CD14-positive monocyte (primary cell): Measurements from ENCODE around the gene LFNG. TPM values are rescaled to one million over a fixed set of nuclear protein-coding genes. Genes with fewer than 3 reads are reported as not detected.

Experiments
- DNase-seq, 3 donors: peaks; one replicate each; pipeline ENCODE4 v3.0.0-alpha.2; 2011 to 2022
- H2AFZ ChIP-seq: 2 replicates; pipeline ENCODE4 v1.6.0; 2012; ENCODE audit warnings: mild to moderate bottlenecking, low read depth, low read length, inconsistent platforms; ENCODE audit not compliant: insufficient read depth, poor library complexity, severe bottlenecking
- H3K27ac ChIP-seq, 2 donors: 1 replicate in 1 of 2; 2 replicates in 1 of 2; pipeline ENCODE4 v1.5.1; 2012 to 2013; ENCODE audit warnings: low read length in 2 of 2, control low read depth in 1 of 2, inconsistent platforms in 1 of 2, low read depth in 1 of 2, mild to moderate bottlenecking in 1 of 2
- H3K27me3 ChIP-seq, 2 donors: one replicate each; pipeline versions ENCODE4 v1.6.0 to v1.6.1; 2011 to 2013; ENCODE audit warnings: low read length in 2 of 2; ENCODE audit not compliant: control insufficient read depth in 2 of 2, insufficient read depth in 2 of 2
- H3K36me3 ChIP-seq, 2 donors: replicated peaks in 1 of 2; 1 replicate in 1 of 2; 2 replicates in 1 of 2; pipeline versions ENCODE4 v1.5.1 to v1.6.1; 2012 to 2013; ENCODE audit warnings: low read length in 2 of 2, control low read depth in 1 of 2, inconsistent platforms in 1 of 2, mild to moderate bottlenecking in 1 of 2; ENCODE audit not compliant: insufficient read depth in 2 of 2, control insufficient read depth in 1 of 2
- H3K4me1 ChIP-seq, 2 donors: 1 replicate in 1 of 2; 2 replicates in 1 of 2; pipeline versions ENCODE4 v1.5.1 to v1.6.1; 2012 to 2013; ENCODE audit warnings: low read length in 2 of 2, control low read depth in 1 of 2, inconsistent platforms in 1 of 2, mild to moderate bottlenecking in 1 of 2, moderate library complexity in 1 of 2; ENCODE audit not compliant: insufficient read depth in 2 of 2, control insufficient read depth in 1 of 2
- H3K4me2 ChIP-seq: replicated peaks from 2 replicates; pipeline ENCODE3; 2012; ENCODE audit warnings: low read length, moderate library complexity, mild to moderate bottlenecking; ENCODE audit not compliant: poor library complexity, severe bottlenecking; ENCODE audit errors: extremely low read depth
- H3K4me3 ChIP-seq, 3 experiments: fragments of 200-600 bp in 1 of 3; sonication (generic) in 1 of 3; replicated peaks in 1 of 3; 1 replicate in 2 of 3; 2 replicates in 1 of 3; pipeline ENCODE4 v1.5.1; 2011 to 2013; ENCODE audit warnings: low read length in 3 of 3, mild to moderate bottlenecking in 3 of 3, control low read depth in 2 of 3, low read depth in 2 of 3, inconsistent platforms in 1 of 3, moderate library complexity in 1 of 3
- H3K79me2 ChIP-seq: 2 replicates; pipeline ENCODE4 v1.6.0; 2012; ENCODE audit warnings: mild to moderate bottlenecking, control low read depth, inconsistent platforms, low read length, moderate library complexity; ENCODE audit not compliant: insufficient read depth
- H3K9ac ChIP-seq: 2 replicates; pipeline ENCODE4 v1.6.0; 2017; ENCODE audit warnings: low read length, mild to moderate bottlenecking; ENCODE audit not compliant: insufficient read depth, poor library complexity, severe bottlenecking
- H3K9me3 ChIP-seq, 2 donors: replicated peaks in 1 of 2; 1 replicate in 1 of 2; 2 replicates in 1 of 2; pipeline versions ENCODE4 v1.5.1 to v1.6.1; 2012 to 2013; ENCODE audit warnings: low read length in 2 of 2, control low read depth in 1 of 2; ENCODE audit not compliant: control insufficient read depth in 1 of 2, insufficient read depth in 1 of 2
- H4K20me1 ChIP-seq: 2 replicates; pipeline ENCODE4 v1.6.0; 2012; ENCODE audit warnings: mild to moderate bottlenecking, low read length, control low read depth, moderate library complexity; ENCODE audit not compliant: insufficient read depth
- H3K27ac Mint-ChIP-seq, 7 donors: one replicate each; pipeline ENCODE4 v1.8.0; 2020; ENCODE audit warnings: mild to moderate bottlenecking in 7 of 7, mixed read lengths in 7 of 7, moderate library complexity in 6 of 7, inconsistent platforms in 2 of 7
- H3K27me3 Mint-ChIP-seq, 3 donors: one replicate each; pipeline ENCODE4 v1.8.0; 2021 to 2022; ENCODE audit warnings: low read depth in 3 of 3, mild to moderate bottlenecking in 3 of 3, mixed read lengths in 3 of 3, moderate library complexity in 3 of 3, inconsistent platforms in 1 of 3
- H3K36me3 Mint-ChIP-seq, 2 donors: one replicate each; pipeline ENCODE4 v1.8.0; 2020; ENCODE audit warnings: mixed read lengths in 2 of 2, inconsistent platforms in 1 of 2, mild to moderate bottlenecking in 1 of 2
- H3K4me1 Mint-ChIP-seq: one replicate; pipeline ENCODE4 v1.8.0; 2020; ENCODE audit warnings: mild to moderate bottlenecking, mixed read lengths
- H3K4me3 Mint-ChIP-seq, 2 donors: one replicate each; pipeline ENCODE4 v1.8.0; 2020; ENCODE audit warnings: mild to moderate bottlenecking in 2 of 2, mixed read lengths in 2 of 2, moderate library complexity in 1 of 2
- H3K9me3 Mint-ChIP-seq, 7 donors: one replicate each; pipeline ENCODE4 v1.8.0; 2020 to 2022; ENCODE audit warnings: mixed read lengths in 7 of 7, mild to moderate bottlenecking in 6 of 7, moderate library complexity in 6 of 7, inconsistent platforms in 2 of 7
- CTCF ChIP-seq: fragments of 200-600 bp; IDR thresholded peaks from one replicate; pipeline ENCODE4 v1.8.0; 2022; ENCODE audit warnings: antibody characterized with exemption, mild to moderate bottlenecking
- WGBS: methylation state at CpG from one replicate; pipeline ENCODE4 v1.1.5; 2013; ENCODE audit warnings: missing lambda C conversion rate; ENCODE audit not compliant: insufficient coverage; 5-methylcytosine and 5-hydroxymethylcytosine counted together
- intact Hi-C, 2 donors: fragments of 100-400 bp; cut with micrococcal nuclease; formaldehyde crosslinking; loops; one replicate each; pipeline versions ENCODE4 v1.15.0 to v1.15.1; 2023
- polyA plus RNA-seq, 3 donors: library from polyadenylated mRNA; depleted of rRNA in 1 of 3; unstranded in 2 of 3; stranded (reverse) in 1 of 3; fragments of 300-500 nt in 2 of 3; fragments of >200 nt in 1 of 3; fragmentation: Illumina TruSeq in 2 of 3; gene quantifications; 1 replicate in 2 of 3; 2 replicates in 1 of 3; pipeline ENCODE4 v1.2.3, GENCODE V29; 2012 to 2021

LFNG gene
- polyA plus RNA-seq, 3 donors: 1.9 to 121 (median 2.2) TPM

GRCh38 chr7:2566890-2567678 is 47.5 kb downstream of the LFNG start:
- no peak for DNase-seq
- no peak overlapping the region for H3K27ac Mint-ChIP-seq
- 85% methylated on average over 25 of the region's 28 CpGs for WGBS
- H3K79me2 ChIP-seq: peaks cover 12% of the 10 kb centered on the region
- H3K9me3 ChIP-seq: no peaks in the 10 kb centered on the region
- peaks cover 4% of the 10 kb centered on the region for H4K20me1 ChIP-seq
- intact Hi-C loops: loop anchor here in 1 of 2 donors (10.0 kb wide), 1 partner anchor 92 kb away; the partner anchor contains the start of gene GRIFIN
- H3K9ac ChIP-seq: no peak overlapping the region
- H3K36me3 Mint-ChIP-seq: peaks cover 43 to 55% of the 10 kb centered on the region in 2 donors
- H3K9me3 Mint-ChIP-seq: no peaks in the 10 kb centered on the region
- no peak for TF ChIP-seq CTCF
- H3K4me2 ChIP-seq: no peak overlapping the region
- H3K4me3 ChIP-seq: peak overlapping the region in 1 of 3 experiments; percentile 36
- no peaks in the 10 kb centered on the region for H3K27me3 ChIP-seq
- no peak overlapping the region for H2AFZ ChIP-seq
- H3K4me3 Mint-ChIP-seq: no peak overlapping the region
- no peak overlapping the region for H3K27ac ChIP-seq
- H3K27me3 Mint-ChIP-seq: peaks cover 0 to under 1% (median 0%) of the 10 kb centered on the region in 3 donors
- H3K4me1 Mint-ChIP-seq: peaks cover 11% of the 10 kb centered on the region
- peaks cover 8 to 9% of the 10 kb centered on the region in 2 donors for H3K4me1 ChIP-seq
- H3K36me3 ChIP-seq: peaks cover 9 to 27% of the 10 kb centered on the region in 2 donors

GRCh38 chr7:2567679-2568278 is 48.2 kb downstream of the LFNG start:
- H3K36me3 Mint-ChIP-seq: peaks cover 46 to 60% of the 10 kb centered on the region in 2 donors
- Histone ChIP-seq H3K79me2 (peaks cover 7% of the 10 kb centered on the region), H3K9me3 (no peaks in the 10 kb centered on the region), H3K4me3 (peak overlapping the region in 1 of 3 experiments; percentile 36), H3K27me3 (no peaks in the 10 kb centered on the region), H4K20me1 (peaks cover 4% of the 10 kb centered on the region), H3K9ac (no peak overlapping the region), H2AFZ (peak overlapping the region; percentile 17), H3K4me2 (peak overlapping the region; percentile 55), H3K36me3 (peaks cover 16 to 34% of the 10 kb centered on the region in 2 donors), H3K4me1 (peaks cover 8 to 9% of the 10 kb centered on the region in 2 donors), H3K27ac (no peak overlapping the region)
- WGBS: 13% methylated on average over 12 of the region's 16 CpGs
- no peaks in the 10 kb centered on the region for H3K9me3 Mint-ChIP-seq
- TF ChIP-seq CTCF: peak; percentile 68
- peaks cover 8% of the 10 kb centered on the region for H3K4me1 Mint-ChIP-seq
- peaks cover 0 to 4% (median 0%) of the 10 kb centered on the region in 3 donors for H3K27me3 Mint-ChIP-seq
- H3K27ac Mint-ChIP-seq: no peak overlapping the region
- peak in 2 of 3 donors; percentile 27 to 38 for DNase-seq
- H3K4me3 Mint-ChIP-seq: peak overlapping the region in 1 of 2 donors; percentile 67
- intact Hi-C loops: loop anchor here in 1 of 2 donors (10.0 kb wide), 1 partner anchor 93 kb away; the partner anchor contains the start of gene GRIFIN
